ENCODE measurements around the gene C19orf33.

C19orf33 gene

DNA sequence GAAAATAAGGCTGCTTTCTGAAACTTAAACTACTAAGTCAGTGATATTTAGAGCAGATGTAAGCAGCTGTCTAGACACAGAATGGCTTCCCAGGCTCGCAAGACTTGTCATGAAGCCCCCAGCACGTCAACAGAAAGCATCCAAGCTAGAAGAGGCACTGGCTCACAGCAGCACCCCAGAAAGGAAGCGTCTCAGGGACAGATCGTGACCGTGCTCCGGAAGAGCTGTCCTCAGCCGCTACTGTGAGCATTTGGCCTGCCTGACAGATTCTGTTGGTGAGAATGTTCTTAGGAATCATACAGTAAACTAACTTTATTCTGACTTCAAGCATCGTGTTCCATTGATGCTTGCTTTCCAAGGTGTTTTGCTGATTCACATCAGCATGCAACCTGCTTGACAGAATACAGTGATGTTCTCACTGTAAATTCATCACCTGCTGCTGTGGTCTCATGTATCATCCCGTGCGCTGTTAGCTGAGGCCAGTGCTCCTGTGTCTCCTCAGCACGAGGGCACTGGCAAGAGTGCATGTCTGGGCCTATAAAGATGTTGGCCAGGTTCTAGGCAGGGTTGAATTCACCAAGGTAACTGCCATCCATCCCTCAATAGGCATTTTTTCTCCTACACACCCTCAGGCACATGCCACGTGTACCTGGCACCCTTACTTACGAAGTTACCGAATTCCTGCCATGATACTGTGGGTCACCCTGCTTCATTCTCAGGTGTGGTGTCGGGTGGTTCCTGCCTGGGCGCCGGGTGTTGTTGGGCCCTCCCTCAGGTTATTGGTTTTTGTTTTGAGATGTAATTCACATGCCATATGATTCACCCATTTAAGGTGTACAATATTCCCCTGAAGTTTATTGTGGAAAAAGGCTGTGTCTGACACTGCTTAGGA is 23.8 kb upstream of the C19orf33 start:
- DNase-seq: no peak

DNA sequence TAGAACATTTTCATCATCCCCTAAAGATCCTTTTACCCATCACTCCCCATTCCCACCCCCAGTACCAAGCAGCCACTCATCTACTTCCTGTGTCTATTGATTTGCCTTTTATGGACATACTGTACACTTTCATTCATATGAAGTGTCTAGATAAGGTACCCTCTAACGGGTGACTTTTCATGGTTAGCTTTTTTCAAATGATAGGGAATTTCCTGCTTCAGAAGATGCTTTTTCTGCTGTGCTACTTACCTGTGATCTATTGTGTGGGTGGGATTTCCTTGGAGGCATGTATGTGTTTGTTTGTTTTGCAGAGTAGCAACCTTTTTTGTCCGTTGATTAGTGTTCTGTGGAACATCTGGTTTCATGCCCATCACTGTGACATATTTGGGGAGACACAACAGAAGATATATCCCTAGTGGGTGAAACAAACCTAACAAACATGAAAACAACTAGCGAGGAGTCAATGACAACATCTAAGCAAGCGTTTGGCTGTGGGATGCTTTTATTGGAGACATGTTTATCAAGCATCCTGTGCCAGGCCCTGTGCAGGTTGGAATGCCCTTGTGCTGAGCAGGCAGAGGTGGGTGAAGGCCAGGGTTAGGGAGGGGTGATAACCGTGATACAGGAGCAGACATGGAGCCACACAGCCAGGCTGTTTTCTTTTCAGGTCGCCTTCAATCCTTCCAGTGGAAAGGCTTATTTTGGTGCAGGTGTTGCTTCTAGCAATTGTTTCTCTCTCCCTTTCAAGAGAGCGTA is 22.1 kb upstream of the C19orf33 start:
- DNase-seq: no peak

DNA sequence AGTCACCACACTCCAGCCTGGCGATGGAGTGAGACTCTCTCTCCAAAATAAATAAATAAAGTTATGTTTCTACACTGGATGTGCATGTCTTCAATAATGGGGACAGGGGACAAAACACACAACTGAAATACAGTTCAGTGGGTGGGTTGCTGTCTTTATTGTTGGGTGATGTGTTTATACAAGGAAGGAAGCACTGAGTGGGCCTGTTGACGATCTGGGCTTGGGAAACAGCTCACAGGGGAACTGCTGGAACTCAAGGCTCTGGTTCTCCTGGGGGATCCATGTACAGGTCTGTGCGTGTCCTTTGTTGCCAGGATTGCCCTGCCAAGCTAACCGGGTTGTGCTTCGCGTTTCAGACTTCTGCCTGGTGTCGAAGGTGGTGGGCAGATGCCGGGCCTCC is 20.8 kb upstream of the C19orf33 start:
- peak; percentile 72 for DNase-seq

DNA sequence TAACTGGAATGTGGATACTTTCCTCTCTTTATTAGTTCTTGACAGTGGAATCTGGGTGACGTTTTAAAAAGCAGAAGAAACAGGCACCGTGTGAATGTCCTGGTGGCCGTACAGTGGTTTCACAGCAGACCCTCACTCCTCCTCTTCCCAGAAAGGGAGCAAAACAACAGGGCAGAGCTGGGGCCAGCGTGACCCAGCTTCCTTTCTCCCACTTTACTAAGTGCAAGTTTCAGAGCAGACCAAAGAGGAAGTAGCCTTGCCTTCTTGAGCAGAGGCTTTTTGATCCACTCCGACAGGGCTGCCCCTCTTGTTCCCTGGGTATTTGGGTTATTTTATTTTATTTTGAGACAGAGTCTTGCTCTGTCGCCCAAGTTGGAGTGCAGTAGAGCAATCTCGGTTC is 19.6 kb upstream of the C19orf33 start:
- DNase-seq: no peak

DNA sequence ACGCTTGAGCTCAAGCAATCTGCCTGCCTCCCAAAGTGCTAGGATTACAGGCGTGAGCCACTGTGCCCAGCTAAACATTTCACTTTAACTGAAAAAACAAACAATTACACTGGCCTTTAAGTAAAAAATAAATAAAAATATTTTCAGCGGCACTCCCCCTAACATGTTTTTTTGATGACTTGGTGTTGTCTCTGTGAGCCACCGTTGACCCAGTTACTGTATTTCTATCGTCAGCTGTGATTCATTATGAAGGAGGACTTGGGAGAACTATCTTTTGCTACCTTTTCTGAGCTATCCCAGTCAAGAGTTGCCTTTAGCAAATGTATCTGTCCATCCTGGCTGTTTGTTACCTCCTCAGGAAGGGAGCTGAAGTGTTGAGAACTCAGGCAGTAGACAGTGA is 18.5 kb upstream of the C19orf33 start:
- no peak for DNase-seq

DNA sequence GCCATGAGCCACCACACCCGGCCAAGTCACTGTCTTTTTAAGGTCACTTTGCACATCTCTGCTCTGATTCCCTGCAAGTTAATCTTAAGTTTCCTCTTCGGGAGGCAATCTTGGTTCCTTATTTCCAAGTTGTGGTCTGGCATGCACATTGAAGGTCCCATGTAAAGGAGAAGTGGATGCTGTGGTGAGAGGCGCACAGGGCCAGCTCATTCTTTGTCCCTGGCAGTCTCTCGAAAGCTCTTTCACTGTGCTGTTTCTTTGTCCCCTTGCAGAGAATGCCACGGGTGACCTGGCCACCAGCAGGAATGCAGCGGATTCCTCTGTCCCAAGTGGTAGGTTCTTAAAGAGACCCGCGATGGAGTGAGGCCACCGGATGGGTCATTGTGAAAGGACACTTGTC is 16.4 kb upstream of the C19orf33 start:
- DNase-seq: no peak

DNA sequence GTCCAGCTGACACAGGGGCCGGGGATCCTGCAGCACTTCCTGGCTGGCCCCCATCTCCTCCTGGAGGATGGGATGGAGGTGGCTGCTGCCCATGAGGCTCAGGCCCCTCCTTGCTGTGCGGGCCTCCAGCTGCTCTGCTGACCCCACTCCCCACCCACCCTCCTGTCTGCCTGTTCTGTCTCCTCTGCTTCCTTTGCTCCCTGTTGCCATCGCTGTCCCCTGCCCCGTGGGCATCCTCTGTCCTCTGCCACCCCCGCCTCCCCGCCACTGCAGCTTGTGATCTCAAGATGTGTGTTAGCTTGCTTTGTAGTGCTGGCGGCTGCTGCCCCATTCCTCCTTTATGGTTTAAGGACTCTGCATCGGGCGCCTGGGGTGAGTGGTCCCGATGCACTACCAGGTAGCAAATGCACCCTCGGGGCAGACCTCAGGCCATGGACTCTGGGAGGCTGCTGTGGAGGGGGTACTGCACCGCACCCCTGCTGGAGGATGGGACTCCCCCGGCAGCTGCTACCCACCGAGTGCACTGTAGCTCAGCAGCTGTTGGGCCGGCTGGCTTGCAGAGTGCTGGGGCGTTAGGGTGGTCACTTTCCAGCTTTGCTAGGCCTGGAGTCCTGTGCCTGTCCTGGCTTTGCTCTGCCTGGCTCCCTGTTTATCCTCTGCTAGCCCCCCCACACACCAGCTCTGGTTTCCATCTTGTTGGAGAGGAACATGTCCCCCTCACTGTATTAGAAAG is 15.8 kb upstream of the C19orf33 start:
- DNase-seq: no peak

DNA sequence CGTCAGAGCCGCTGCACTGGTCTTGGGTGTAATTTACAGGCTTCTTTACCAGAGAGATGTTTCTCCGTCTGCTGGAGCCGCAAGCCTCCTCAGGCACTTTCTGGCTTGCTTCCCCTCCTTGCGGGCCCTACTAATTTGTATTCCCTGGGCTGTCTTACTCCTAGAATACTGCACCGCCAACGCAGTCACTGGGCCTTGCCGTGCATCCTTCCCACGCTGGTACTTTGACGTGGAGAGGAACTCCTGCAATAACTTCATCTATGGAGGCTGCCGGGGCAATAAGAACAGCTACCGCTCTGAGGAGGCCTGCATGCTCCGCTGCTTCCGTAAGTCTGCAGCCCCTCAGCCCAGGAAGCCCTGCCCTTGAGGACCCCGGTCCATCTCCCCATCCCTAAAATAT is 14.1 kb upstream of the C19orf33 start:
- DNase-seq: no peak

DNA sequence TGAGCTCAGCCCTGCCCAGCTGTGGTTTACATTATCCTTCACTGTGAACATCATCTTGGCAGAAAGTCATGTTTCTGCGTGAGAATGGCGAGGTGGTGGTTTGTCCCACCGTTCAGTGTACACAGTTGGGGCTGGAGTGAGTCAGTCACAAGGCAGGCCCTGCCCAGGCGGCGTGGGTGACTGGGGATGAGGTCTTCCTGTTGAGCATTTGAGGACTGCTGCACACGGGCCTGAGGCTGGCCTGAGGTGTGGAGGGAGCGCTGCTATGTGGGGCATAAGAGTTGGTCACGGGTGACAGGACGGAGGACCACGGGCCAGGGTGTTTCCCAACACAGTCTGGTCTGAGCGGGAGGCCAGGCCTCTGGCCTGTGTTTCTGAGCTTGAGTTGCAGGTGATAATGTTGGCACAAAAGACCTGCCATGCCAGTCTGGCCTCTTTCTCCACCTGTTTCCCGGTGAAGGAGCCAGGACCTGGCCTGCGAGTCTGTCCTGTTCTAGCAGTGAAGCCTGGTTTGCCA is 13.4 kb upstream of the C19orf33 start:
- DNase-seq: no peak

DNA sequence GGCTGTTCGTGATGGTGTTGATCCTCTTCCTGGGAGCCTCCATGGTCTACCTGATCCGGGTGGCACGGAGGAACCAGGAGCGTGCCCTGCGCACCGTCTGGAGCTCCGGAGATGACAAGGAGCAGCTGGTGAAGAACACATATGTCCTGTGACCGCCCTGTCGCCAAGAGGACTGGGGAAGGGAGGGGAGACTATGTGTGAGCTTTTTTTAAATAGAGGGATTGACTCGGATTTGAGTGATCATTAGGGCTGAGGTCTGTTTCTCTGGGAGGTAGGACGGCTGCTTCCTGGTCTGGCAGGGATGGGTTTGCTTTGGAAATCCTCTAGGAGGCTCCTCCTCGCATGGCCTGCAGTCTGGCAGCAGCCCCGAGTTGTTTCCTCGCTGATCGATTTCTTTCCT is 12.2 kb upstream of the C19orf33 start:
- no peak for DNase-seq

DNA sequence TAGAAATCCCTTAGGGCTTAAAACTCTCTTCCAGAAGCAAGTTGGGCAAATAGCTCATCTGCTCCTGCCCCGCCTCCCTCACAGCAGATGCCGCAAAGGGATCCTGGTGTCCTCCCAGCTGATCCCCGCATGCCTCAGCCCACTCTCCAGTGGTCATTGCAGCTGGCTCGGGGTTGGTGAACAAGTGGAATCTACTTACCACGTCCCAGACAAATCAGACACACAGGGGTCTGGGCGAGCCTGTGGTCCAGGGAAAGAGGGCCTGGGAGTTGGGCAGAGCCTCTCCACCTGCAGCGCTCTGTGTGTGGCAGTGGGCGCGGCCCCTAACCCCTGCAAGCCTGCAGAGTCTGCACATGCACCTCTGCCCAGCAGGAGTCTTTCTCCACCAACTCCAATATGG is 10.8 kb upstream of the C19orf33 start:
- DNase-seq: no peak

DNA sequence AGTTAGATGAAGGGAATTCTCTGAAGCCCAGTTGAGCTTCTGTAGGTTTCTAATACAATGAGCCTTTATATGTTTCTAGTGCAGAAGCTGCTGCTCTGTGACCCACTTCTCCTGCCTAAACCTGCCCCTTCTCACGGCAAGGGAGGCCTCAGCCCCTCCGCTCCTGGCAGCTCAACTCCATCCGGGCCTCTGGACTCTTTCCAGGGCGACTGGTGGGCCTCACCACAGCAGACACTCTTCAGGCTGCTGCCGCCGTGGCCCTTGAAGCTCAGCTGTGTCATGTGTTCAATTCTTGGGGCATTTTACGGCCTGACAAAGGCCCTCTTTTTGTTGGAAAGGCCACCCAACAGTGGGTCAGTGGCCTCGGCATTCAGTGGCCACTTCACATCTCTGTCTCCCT is 10.0 kb upstream of the C19orf33 start:
- no peak for DNase-seq

DNA sequence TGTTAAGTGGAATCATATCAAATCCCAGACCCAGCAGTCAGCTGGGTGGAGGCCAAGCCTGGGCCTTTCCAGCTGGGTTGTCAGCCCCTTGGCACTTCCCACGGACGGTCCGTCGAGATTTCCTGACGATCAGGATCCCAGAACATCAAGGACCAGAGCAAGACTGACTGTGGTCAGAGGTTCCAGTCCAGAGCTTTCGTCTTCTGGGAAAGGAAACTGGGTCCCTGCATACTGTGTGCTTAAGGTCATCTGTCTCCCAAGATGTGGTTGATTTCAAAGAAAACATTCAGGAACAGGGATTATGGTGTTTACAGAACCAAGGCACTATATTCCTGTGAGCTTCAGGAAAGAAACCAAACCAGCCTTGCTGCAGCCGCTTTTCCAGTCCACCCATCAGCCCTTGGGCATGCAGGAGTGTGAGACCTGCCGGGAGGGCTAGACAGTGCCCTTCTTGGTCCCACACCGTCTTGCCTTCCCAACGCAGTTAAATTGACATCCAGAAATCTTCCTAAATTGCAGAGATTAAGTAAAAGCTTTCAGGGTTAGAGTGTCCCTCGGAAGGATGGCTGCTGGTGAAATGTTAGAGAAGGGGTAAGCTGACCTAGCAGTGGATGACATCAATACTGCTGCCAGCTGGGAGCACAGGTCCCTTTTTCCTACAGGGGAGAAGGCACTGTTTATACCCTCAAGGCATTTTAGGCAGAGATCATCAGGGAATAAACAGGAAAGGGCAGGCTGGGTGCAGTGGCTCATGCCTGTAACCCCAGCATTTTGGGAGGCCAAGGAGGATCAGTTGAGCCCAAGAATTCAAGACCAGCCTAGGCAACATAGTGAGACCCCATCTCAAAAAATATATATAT is 5.0 kb upstream of the C19orf33 start:
- DNase-seq: no peak

DNA sequence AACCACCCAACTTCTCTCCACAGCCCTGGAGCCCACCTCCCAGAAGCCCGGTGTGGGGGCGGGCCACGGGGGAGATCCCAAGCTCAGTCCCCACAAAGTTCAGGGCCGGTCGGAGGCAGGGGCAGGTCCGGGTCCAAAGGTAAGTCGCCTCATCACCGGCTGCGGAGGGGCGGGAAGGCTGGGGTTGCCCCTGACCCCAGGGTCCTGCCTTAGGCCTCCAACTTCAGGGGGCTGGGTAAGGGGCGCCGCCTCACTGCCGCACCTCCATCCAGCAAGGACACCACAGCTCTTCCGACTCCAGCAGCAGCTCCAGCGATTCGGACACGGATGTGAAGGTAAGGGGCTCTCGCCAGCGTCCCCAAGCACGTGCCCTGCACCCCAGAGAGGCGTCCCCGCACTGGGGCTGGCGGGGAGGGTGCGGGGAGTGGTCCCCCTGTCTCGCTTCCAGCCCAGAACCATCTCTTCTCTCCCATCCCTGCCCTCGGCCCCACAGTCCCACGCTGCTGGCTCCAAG is 358 bp downstream of the C19orf33 start:
- no peak for DNase-seq

DNA sequence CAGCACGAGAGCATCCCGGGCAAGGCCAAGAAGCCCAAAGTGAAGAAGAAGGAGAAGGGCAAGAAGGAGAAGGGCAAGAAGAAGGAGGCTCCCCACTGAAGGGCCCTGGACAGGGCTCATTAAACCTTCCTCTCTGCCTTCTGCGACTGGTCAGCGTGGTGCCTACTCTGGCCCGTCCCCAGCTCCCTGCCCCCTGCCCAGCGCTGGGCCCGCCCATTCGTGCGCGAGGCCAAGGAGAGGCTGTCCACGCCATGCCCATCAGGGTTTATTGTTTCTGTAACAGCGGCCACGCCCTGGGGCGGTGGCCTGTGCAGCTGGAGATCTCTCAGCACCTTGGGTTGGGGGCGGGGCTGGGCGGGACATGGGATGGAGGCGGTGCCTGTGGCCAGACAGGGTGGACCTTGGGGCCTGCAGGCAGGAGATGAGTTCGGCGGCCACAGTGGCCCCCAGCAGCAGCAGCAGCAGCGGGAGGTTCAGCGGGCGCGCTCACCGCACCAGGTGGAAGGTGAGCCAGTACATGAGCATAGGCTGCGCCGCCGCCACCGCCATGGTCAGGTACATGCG is 897 bp downstream of the C19orf33 start:
- no peak for DNase-seq

DNA sequence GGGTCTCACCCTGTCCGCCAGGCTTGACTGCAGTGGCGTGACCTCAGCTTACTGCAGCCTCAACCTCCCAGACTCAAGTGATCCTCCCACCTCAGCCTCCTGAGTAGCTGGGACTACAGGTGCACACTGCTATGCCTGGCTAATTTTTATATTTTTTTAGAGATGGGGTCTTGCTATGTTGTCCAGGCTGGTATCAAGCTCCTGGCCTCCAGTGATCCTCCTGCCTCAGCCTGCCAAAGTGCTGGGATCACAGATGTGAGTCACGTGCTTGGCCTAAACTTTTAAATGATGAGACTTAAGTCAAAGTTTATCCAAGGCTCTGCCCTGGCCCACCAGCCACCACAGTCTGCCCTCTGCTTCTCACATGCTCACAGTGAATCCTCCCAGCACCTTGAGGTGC is 2.2 kb downstream of the C19orf33 start:
- DNase-seq: no peak

DNA sequence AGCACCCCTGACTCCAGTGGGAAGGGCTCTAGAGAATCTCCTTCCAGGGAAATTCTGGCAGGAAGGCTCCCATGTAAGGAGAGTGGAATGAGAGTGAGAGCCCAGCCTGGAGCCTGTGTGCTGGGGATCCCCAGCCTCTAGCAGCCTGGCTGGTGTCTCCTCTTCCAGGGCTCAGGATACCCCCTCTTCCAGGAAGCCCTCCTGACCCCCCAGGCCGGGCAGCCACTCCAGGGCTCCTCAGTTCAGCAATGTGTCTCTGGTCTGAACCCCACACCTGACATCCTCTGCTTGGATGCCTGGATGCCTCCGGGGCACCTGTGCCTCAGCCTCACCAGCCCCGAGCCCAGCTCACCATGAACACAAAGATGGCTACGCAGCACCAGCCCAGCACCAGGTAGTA is 3.0 kb downstream of the C19orf33 start:
- DNase-seq: no peak

DNA sequence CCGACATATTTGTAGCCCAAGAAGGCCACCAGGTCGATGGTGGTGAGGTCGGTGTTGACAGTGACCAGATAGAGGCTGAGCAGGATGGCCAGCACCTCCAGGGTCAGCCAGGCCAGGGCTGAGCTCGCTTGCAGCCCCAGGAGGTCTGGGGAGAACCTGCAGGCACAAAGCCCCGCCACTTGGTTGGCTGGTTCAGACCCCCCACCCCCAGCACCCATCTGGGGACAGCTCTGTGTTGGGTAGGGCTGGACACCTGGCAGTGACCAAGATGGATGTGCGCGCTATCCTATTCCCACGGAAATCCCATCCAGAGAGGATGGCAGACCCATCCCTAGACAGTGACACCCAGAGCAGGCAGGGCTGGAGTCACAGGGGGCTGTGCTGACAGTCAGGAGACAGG is 3.5 kb downstream of the C19orf33 start:
- no peak for DNase-seq

DNA sequence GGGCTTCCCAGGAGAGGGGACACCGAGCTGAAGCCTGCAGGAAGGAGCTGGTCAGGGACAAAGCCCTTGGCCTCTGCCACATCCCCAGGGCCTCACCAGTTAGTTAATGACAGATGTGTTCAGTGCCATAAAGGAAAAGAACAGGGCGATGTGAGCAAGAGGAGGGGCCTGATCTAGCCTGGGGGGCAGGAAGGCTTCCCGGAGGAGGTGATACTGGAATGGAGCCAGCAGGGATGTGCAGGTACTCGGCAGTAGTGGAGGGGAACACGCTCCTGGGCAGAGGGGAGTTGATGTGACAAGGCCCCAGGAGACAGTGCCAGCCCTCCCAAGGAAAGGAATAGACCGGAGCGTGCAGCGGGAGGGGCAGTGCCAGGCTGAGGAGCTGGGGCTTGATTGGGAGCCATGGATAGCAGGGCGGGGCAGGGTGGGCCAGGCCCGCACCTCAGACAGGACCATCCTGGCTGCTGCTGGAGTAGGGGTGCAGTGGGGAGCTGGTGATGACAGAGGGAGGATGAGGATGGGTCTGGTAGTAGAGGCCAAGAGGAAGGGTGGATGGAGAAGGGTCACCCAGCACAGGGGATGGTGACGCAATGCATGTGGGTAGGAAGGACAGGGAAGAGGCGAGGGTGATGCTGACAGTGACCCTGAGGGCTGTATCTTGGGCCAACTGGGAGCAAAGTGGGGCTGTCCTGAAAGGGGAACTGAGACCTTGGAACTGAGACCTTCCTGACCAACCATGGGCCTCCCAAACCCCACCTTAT is 4.1 kb downstream of the C19orf33 start:
- no peak for DNase-seq

DNA sequence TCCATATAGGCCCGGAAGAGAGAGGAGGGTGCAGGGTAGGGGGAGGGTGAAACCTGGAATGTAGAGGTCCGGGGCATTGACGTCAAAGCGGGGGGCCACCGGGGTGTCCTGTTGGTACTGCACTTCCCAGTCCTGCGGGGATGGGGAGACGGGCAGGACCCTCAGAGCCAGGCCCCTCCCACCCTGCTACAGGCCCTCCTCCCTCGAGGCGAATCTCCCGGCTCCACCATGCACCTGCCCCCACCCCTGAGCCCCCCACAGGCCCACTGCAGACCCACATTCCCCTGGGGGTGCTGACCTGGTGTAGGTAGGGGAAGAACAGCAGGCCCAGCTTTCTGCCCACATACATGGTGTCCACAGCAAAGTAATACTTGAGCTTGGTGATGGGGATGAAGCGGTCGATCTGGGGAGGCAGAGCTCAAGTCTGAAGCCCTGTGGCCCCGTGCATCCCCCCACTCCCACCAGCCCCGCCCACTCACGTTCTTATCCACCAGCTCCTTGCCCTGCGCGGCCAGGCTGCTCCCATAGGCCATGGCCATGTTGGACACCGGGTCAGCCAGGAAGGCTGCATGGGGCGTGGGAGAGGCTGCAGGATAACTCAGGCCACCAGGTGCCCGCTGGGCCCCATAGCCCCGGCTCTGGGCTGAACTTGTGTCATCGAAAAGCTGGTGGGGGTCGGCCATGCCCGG is 5.0 kb downstream of the C19orf33 start:
- no peak for DNase-seq

All from NCI-H2171 treated with DMSO at 0.1 percent for 48 hours (cell line).